ENCODE data around the gene TMEM33. TPM values are rescaled to one million over a fixed set of nuclear protein-coding genes. Genes with fewer than 3 reads are reported as not detected.

TMEM33 gene
- total and polyA plus RNA-seq, 4 donors = 12.4 to 63.5 (median 45.0) TPM

- TF ChIP-seq, protein P1, sequence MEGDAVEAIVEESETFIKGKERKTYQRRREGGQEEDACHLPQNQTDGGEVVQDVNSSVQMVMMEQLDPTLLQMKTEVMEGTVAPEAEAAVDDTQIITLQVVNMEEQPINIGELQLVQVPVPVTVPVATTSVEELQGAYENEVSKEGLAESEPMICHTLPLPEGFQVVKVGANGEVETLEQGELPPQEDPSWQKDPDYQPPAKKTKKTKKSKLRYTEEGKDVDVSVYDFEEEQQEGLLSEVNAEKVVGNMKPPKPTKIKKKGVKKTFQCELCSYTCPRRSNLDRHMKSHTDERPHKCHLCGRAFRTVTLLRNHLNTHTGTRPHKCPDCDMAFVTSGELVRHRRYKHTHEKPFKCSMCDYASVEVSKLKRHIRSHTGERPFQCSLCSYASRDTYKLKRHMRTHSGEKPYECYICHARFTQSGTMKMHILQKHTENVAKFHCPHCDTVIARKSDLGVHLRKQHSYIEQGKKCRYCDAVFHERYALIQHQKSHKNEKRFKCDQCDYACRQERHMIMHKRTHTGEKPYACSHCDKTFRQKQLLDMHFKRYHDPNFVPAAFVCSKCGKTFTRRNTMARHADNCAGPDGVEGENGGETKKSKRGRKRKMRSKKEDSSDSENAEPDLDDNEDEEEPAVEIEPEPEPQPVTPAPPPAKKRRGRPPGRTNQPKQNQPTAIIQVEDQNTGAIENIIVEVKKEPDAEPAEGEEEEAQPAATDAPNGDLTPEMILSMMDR (IDR thresholded peaks at IDR 0.05; ENCODE audit: control extremely low read depth, extremely low read depth) = no peak
- Histone ChIP-seq H3K4me1 (ENCODE audit: control insufficient read depth in 5 of 5, insufficient read depth in 5 of 5, low read length in 5 of 5) (peaks cover 5 to 12% (median 7%) of the 10 kb centered on the region in 5 donors), H3K4me3 (no peak overlapping the region), H3K27me3 (ENCODE audit: control insufficient read depth in 3 of 3, insufficient read depth in 3 of 3, low read length in 2 of 3) (peaks cover 0 to 5% (median 2%) of the 10 kb centered on the region in 3 donors), H3K9ac (ENCODE audit: insufficient read depth in 1 of 2, low read length in 2 of 2) (no peak overlapping the region), H3K27ac (ENCODE audit: low read depth in 1 of 2, low read length in 1 of 2) (no peak overlapping the region), H3K9me3 (ENCODE audit: control insufficient read depth in 4 of 4, insufficient read depth in 3 of 4, low read length in 3 of 4) (no peaks in the 10 kb centered on the region), H3K36me3 (ENCODE audit: control insufficient read depth in 4 of 4, insufficient read depth in 4 of 4, low read length in 4 of 4) (peaks cover 0 to 6% (median 0%) of the 10 kb centered on the region in 4 donors)
- DNase-seq (no peak), ATAC-seq (ENCODE audit: insufficient read depth, low FRiP score) (no peak)
- WGBS, 2 donors = 70 to 72% methylated on average over 3 of the region's 3 CpGs
Observed at GRCh38 chr4:41932988-41933387, 2.2 kb upstream of the TMEM33 start.

- Histone ChIP-seq H3K4me1 (ENCODE audit: control insufficient read depth in 5 of 5, insufficient read depth in 5 of 5, low read length in 5 of 5) (peaks cover 5 to 12% (median 7%) of the 10 kb centered on the region in 5 donors), H3K9ac (ENCODE audit: insufficient read depth in 1 of 2, low read length in 2 of 2) (no peak overlapping the region), H3K9me3 (ENCODE audit: control insufficient read depth in 4 of 4, insufficient read depth in 3 of 4, low read length in 3 of 4) (no peaks in the 10 kb centered on the region), H3K27ac (ENCODE audit: low read depth in 1 of 2, low read length in 1 of 2) (peak overlapping the region in 1 of 2 donors; percentile 76), H3K4me3 (no peak overlapping the region), H3K36me3 (ENCODE audit: control insufficient read depth in 4 of 4, insufficient read depth in 4 of 4, low read length in 4 of 4) (peaks cover 0 to 11% (median 2%) of the 10 kb centered on the region in 4 donors), H3K27me3 (ENCODE audit: control insufficient read depth in 3 of 3, insufficient read depth in 3 of 3, low read length in 2 of 3) (peaks cover 0 to 5% (median 2%) of the 10 kb centered on the region in 3 donors)
- TF ChIP-seq, protein P1 (IDR thresholded peaks at IDR 0.05; ENCODE audit: control extremely low read depth, extremely low read depth) = no peak
- ATAC-seq (ENCODE audit: insufficient read depth, low FRiP score) = no peak
- no peak for DNase-seq
- 87 to 89% methylated on average over 10 of the region's 10 CpGs for WGBS, 2 donors
Observed at GRCh38 chr4:41933997-41934503, 1.2 kb upstream of the TMEM33 start.

- H3K4me1 ChIP-seq (ENCODE audit: control insufficient read depth in 5 of 5, insufficient read depth in 5 of 5, low read length in 5 of 5) = peaks cover 5 to 12% (median 7%) of the 10 kb centered on the region in 5 donors
- WGBS, 2 donors = 50 to 71% methylated on average over 9 of the region's 9 CpGs
- DNase-seq (no peak), ATAC-seq (ENCODE audit: insufficient read depth, low FRiP score) (no peak)
- TF ChIP-seq, protein P1 (IDR thresholded peaks at IDR 0.05; ENCODE audit: control extremely low read depth, extremely low read depth) = no peak
- H3K9me3 ChIP-seq (ENCODE audit: control insufficient read depth in 4 of 4, insufficient read depth in 3 of 4, low read length in 3 of 4) = no peaks in the 10 kb centered on the region
- peak overlapping the region in 1 of 2 donors; percentile 99 for H3K27ac ChIP-seq (ENCODE audit: low read depth in 1 of 2, low read length in 1 of 2)
- H3K36me3 ChIP-seq (ENCODE audit: control insufficient read depth in 4 of 4, insufficient read depth in 4 of 4, low read length in 4 of 4) = peaks cover 0 to 15% (median 2%) of the 10 kb centered on the region in 4 donors
- H3K9ac ChIP-seq (ENCODE audit: insufficient read depth in 1 of 2, low read length in 2 of 2) = no peak overlapping the region
- peaks cover 0 to 5% (median 2%) of the 10 kb centered on the region in 3 donors for H3K27me3 ChIP-seq (ENCODE audit: control insufficient read depth in 3 of 3, insufficient read depth in 3 of 3, low read length in 2 of 3)
- no peak overlapping the region for H3K4me3 ChIP-seq
Observed at GRCh38 chr4:41934514-41934900, 722 bp upstream of the TMEM33 start.

DNA sequence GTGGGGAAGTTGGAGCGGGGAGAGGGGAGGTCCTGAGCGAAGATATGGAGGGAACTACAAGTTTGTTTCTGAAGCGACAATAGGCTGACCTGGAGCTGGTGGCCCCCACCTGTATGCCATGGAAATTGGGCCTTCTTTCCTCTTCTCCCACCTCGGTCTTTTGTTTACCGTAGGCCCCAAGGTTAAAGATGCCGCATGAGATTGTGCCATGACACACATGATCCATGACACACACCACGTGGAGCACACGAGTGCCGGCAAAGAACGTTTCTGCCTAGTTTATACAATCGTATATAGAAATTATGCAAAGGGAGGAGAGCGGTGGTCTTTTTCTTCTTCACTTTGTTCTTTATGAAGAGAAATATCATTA, 408 bp downstream of the TMEM33 start:
- peak overlapping the region; percentile 67 to 99 for H3K27ac ChIP-seq (ENCODE audit: low read depth in 1 of 2, low read length in 1 of 2)
- H3K27me3 ChIP-seq (ENCODE audit: control insufficient read depth in 3 of 3, insufficient read depth in 3 of 3, low read length in 2 of 3) = peaks cover 0 to 5% (median 2%) of the 10 kb centered on the region in 3 donors
- H3K4me3 ChIP-seq = peak overlapping the region; percentile 75
- H3K4me1 ChIP-seq (ENCODE audit: control insufficient read depth in 5 of 5, insufficient read depth in 5 of 5, low read length in 5 of 5) = peaks cover 5 to 12% (median 7%) of the 10 kb centered on the region in 5 donors
- TF ChIP-seq, protein P1 (IDR thresholded peaks at IDR 0.05; ENCODE audit: control extremely low read depth, extremely low read depth) = no peak
- ATAC-seq (ENCODE audit: insufficient read depth, low FRiP score) (no peak), DNase-seq (peak in 1 of 3 donors; percentile 10)
- 2% methylated on average over 12 of the region's 12 CpGs for WGBS, 2 donors
- H3K36me3 ChIP-seq (ENCODE audit: control insufficient read depth in 4 of 4, insufficient read depth in 4 of 4, low read length in 4 of 4) = peaks cover 0 to 21% (median 3%) of the 10 kb centered on the region in 4 donors
- peak overlapping the region; percentile 64 to 70 for H3K9ac ChIP-seq (ENCODE audit: insufficient read depth in 1 of 2, low read length in 2 of 2)
- H3K9me3 ChIP-seq (ENCODE audit: control insufficient read depth in 4 of 4, insufficient read depth in 3 of 4, low read length in 3 of 4) = no peaks in the 10 kb centered on the region
